Measurements from ENCODE around the gene EIF2B5.
A peak's percentile ranks its signal among the peaks of the same experiment; 100 is the strongest.

Gene EIF2B5

DNA sequence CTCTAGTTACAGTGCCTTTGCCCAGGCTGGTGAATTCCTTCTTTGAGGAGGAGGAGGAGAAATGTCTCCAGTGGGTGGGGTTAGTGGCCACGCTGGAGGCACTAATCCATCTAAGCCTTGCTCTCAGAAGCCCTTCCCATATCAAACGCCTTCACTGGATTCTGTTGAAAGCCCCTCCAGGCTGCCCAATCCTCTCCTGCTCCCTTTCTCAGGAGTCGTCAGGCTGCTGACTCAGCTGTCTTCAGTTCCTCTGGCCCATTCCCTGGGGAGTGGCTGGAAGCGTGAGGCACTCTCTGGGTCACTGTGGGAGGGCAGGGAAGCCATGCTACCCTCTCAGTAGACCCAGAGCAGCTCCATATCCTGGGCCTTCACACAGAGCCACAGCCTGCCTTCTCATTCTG is 42.2 kb downstream of the EIF2B5 start:
- no peak for DNase-seq (ENCODE audit: low spot score)
- peak overlapping the region; percentile 91 for H3K4me3 ChIP-seq
- TF ChIP-seq, protein P1, sequence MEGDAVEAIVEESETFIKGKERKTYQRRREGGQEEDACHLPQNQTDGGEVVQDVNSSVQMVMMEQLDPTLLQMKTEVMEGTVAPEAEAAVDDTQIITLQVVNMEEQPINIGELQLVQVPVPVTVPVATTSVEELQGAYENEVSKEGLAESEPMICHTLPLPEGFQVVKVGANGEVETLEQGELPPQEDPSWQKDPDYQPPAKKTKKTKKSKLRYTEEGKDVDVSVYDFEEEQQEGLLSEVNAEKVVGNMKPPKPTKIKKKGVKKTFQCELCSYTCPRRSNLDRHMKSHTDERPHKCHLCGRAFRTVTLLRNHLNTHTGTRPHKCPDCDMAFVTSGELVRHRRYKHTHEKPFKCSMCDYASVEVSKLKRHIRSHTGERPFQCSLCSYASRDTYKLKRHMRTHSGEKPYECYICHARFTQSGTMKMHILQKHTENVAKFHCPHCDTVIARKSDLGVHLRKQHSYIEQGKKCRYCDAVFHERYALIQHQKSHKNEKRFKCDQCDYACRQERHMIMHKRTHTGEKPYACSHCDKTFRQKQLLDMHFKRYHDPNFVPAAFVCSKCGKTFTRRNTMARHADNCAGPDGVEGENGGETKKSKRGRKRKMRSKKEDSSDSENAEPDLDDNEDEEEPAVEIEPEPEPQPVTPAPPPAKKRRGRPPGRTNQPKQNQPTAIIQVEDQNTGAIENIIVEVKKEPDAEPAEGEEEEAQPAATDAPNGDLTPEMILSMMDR (IDR thresholded peaks at IDR 0.05), result no peak
- H3K27ac ChIP-seq, result peak overlapping the region; percentile 90 to 97

DNA sequence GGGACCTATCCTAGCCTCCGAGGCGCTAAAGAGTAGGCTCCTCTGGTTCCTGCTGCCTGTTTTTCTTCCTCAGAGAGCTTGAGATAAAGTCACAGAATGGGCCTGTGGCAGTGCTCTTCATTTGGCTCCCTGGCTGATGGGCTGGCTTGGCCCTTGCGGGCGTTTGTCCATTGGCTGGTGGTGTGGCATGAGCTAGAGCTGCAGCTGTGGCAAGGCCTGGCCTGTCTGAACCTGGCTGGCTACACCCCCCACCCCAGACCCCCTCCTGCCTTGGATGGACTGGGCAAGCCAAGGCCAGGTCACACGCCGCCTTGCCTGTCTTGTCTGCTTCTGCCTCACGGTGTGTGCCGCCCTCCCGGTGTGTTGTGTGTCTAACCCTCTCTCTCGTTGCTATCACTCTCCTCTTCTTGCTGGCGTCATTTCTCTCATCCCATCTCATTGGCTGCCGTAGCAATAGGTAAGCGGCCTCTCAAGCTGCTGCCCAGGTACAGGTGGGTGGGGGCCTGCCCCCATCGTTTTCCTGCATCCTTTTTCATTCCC is 42.7 kb downstream of the EIF2B5 start:
- no peak for DNase-seq (ENCODE audit: low spot score)
- Histone ChIP-seq H3K27ac (peak overlapping the region in 1 of 2 donors; percentile 97), H3K4me3 (peak overlapping the region; percentile 10)
- TF ChIP-seq, protein P1 (IDR thresholded peaks at IDR 0.05), result no peak

DNA sequence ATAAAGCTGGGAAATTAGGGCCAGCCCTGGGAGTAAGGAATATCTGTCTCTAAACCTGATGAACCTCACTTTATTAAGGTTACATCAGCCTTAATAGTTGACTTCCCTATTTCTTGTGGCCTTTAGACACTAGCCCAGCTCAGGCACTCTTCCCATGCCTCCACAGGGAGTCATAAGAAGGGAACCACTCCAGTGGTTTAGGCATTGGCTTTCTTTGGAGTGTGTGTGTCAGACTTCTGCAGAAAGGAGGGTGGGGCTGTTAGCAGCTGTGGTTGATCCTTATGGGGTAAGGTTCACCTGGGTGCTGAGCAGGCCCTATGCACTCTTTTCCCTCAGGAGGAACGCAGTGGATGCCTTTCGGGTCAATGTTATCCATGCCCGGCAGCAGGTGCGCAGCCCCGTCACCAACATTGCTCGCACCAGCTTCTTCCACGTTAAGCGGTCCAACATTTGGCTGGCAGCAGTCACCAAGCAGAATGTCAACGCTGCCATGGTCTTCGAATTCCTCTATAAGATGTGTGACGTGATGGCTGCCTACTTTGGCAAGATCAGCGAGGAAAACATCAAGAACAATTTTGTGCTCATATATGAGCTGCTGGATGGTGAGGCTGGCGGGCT is 43.5 kb downstream of the EIF2B5 start:
- DNase-seq (ENCODE audit: low spot score), result no peak

DNA sequence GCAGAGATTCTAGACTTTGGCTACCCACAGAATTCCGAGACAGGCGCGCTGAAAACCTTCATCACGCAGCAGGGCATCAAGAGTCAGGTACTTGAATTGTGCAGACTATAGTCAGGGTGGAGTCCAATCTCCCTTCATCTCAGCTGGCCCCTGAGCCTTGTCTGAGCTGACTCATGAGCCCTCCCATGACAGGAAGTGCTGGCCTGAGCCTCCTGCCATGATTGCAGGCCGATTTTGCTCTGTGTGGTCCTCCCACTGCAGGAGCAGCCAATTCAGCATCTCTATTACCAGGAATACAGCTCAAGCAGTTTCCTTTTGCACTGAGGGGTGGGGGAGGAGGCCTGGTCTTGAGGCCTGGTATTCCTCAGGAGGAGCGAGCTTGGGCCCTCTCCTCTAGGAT is 45.0 kb downstream of the EIF2B5 start:
- no peak overlapping the region for H3K27ac ChIP-seq
- no peak for DNase-seq (ENCODE audit: low spot score)
- TF ChIP-seq, protein P1 (IDR thresholded peaks at IDR 0.05), result no peak
- H3K4me3 ChIP-seq, result no peak overlapping the region

More for the DNA sequence above, 43.5 kb downstream of the EIF2B5 start:
- H3K4me3 ChIP-seq, result no peak overlapping the region
- TF ChIP-seq, protein P1 (IDR thresholded peaks at IDR 0.05), result no peak
- H3K27ac ChIP-seq, result no peak overlapping the region

DNA sequence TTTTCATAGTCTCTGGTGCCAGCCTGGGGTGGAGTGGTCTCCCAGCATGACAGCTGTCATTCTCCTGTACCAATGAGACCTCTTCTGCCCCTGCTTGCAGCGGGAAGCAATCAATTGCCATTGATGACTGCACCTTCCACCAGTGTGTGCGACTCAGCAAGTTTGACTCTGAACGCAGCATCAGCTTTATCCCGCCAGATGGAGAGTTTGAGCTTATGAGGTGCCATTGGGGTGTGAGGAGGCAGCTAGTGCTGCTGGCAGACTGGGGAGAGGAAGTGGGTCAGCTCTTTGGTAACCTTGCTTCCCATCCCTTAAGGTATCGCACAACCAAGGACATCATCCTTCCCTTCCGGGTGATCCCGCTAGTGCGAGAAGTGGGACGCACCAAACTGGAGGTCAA is 46.4 kb downstream of the EIF2B5 start:
- TF ChIP-seq, protein P1 (IDR thresholded peaks at IDR 0.05), result no peak
- DNase-seq (ENCODE audit: low spot score), result no peak
- H3K4me3 ChIP-seq, result no peak overlapping the region
- no peak overlapping the region for H3K27ac ChIP-seq

DNA sequence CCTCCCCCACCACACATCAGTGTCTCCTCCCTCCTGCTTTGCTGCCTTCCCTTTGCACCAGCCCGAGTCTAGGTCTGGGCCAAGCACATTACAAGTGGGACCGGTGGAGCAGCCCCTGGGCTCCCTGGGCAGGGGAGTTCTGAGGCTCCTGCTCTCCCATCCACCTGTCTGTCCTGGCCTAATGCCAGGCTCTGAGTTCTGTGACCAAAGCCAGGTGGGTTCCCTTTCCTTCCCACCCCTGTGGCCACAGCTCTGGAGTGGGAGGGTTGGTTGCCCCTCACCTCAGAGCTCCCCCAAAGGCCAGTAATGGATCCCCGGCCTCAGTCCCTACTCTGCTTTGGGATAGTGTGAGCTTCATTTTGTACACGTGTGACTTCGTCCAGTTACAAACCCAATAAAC is 48.5 kb downstream of the EIF2B5 start:
- no peak overlapping the region for H3K27ac ChIP-seq
- no peak for DNase-seq (ENCODE audit: low spot score)
- TF ChIP-seq, protein P1 (IDR thresholded peaks at IDR 0.05), result no peak
- H3K4me3 ChIP-seq, result no peak overlapping the region

DNA sequence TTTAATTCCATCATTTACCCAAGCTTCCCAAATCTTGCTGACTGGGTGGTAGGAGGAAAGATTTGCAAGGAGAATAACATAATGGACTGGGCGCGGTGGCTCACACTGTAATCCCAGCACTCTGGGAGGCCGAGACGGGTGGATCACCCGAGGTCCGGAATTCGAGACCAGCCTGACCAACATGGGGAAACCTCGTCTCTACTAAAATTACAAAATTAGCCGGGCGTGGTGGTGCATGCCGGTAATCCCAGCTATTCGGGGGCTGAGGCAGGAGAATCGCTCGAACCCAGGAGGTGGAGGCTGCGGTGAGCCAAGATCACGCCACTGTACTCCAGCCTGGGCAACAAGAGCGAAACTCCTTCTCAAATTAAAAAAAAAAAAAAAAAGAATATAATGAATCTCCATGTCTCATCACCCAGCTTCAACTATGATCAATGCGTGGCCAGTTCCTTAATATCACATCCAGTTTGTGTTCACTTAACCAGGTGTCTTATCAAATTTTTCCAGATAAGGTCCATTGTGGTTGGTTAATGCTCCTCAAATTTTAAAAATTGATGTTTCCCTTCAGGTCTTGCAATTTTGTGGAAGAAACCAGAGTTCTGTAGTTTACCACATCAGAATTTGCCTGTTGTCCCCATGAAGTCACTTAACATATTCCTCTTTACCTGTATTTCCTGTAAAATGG is 49.5 kb downstream of the EIF2B5 start:
- TF ChIP-seq, protein P1 (IDR thresholded peaks at IDR 0.05), result no peak
- peak overlapping the region; percentile 91 to 93 for H3K27ac ChIP-seq
- DNase-seq (ENCODE audit: low spot score), result no peak
- no peak overlapping the region for H3K4me3 ChIP-seq

Measured in coronary artery (tissue), 2 donors.